Astrocyte (in vitro differentiated cells and primary cell): ENCODE data around the gene PELO. TPM values are rescaled to one million over a fixed set of nuclear protein-coding genes. Genes with fewer than 3 reads are reported as not detected.

ENCODE experiments used
- DNase-seq: peaks from one replicate; pipeline ENCODE4 v3.0.0-alpha.2; 2010; ENCODE audit warnings: low read depth
- FAIRE-seq: peaks from 2 replicates; lab custom pipeline; 2011; peaks lifted over from hg19 to GRCh38; lab: Jason Lieb, UNC
- H2AFZ ChIP-seq: 2 replicates; pipeline ENCODE4 v1.6.0; 2012; ENCODE audit warnings: low read depth, low read length, inconsistent platforms
- H3K27ac ChIP-seq: 2 replicates; pipeline ENCODE4 v1.5.1; 2011; ENCODE audit warnings: low read depth, low read length, inconsistent platforms
- H3K27me3 ChIP-seq: 2 replicates; pipeline ENCODE4 v1.6.0; 2011; ENCODE audit warnings: low read length, inconsistent platforms; ENCODE audit not compliant: insufficient read depth
- H3K36me3 ChIP-seq: 2 replicates; pipeline ENCODE4 v1.5.1; 2011; ENCODE audit warnings: low read length, inconsistent platforms; ENCODE audit not compliant: insufficient read depth
- H3K4me1 ChIP-seq: 2 replicates; pipeline ENCODE4 v1.5.1; 2011; ENCODE audit warnings: low read length, inconsistent platforms; ENCODE audit not compliant: insufficient read depth
- H3K4me2 ChIP-seq: 2 replicates; pipeline ENCODE4 v1.6.0; 2012; ENCODE audit warnings: low read length, inconsistent platforms
- H3K4me3 ChIP-seq: 2 replicates; pipeline ENCODE4 v1.5.1; 2011; ENCODE audit warnings: low read depth, mild to moderate bottlenecking, low read length, inconsistent platforms; ENCODE audit not compliant: insufficient read depth
- H3K79me2 ChIP-seq: 2 replicates; pipeline ENCODE4 v1.6.0; 2012; ENCODE audit warnings: mild to moderate bottlenecking, low read length, inconsistent platforms; ENCODE audit not compliant: insufficient read depth
- H3K9ac ChIP-seq: 2 replicates; pipeline ENCODE4 v1.6.0; 2012; ENCODE audit warnings: mild to moderate bottlenecking, low read length, inconsistent platforms
- H3K9me3 ChIP-seq: 2 replicates; pipeline ENCODE4 v1.5.1; 2012; ENCODE audit warnings: low read depth, mild to moderate bottlenecking, low read length, inconsistent platforms; ENCODE audit not compliant: insufficient read depth
- H4K20me1 ChIP-seq: 2 replicates; pipeline ENCODE4 v1.6.0; 2012; ENCODE audit warnings: low read length, inconsistent platforms; ENCODE audit not compliant: insufficient read depth
- H3K27ac Mint-ChIP-seq: one replicate; pipeline ENCODE4 v1.8.0; 2021; ENCODE audit warnings: mild to moderate bottlenecking, mixed read lengths; ENCODE audit not compliant: unreplicated experiment
- H3K27me3 Mint-ChIP-seq: one replicate; pipeline ENCODE4 v1.8.0; 2021; ENCODE audit warnings: low read depth, mixed read lengths; ENCODE audit not compliant: unreplicated experiment
- H3K36me3 Mint-ChIP-seq: one replicate; pipeline ENCODE4 v1.8.0; 2021; ENCODE audit warnings: low read depth, mixed read lengths; ENCODE audit not compliant: unreplicated experiment
- H3K4me1 Mint-ChIP-seq: one replicate; pipeline ENCODE4 v1.8.0; 2021; ENCODE audit warnings: low read depth, mixed read lengths; ENCODE audit not compliant: unreplicated experiment
- H3K4me3 Mint-ChIP-seq: one replicate; pipeline ENCODE4 v1.8.0; 2021; ENCODE audit warnings: mild to moderate bottlenecking, moderate library complexity, mixed read lengths; ENCODE audit not compliant: unreplicated experiment
- H3K9me3 Mint-ChIP-seq: one replicate; pipeline ENCODE4 v1.8.0; 2021; ENCODE audit warnings: mild to moderate bottlenecking, mixed read lengths; ENCODE audit not compliant: unreplicated experiment
- CTCF ChIP-seq: IDR thresholded peaks from 2 replicates; pipeline ENCODE4 v1.5.1; 2011; ENCODE audit warnings: low read depth, mild to moderate bottlenecking, inconsistent platforms, low read length, moderate library complexity; ENCODE audit not compliant: insufficient read depth
- EZH2 ChIP-seq: IDR thresholded peaks from 2 replicates; pipeline ENCODE4 v1.6.1; 2012; ENCODE audit warnings: mild to moderate bottlenecking, low read length, inconsistent platforms; ENCODE audit not compliant: insufficient read depth
- total RNA-seq: library from RNA; stranded (reverse); gene quantifications from 2 replicates; pipeline ENCODE4 v1.2.1, GENCODE V29; 2021

Gene PELO
- total RNA-seq, 1 donor from 2014 or later, result 75.8 TPM

- no peaks in the 10 kb centered on the region for H4K20me1 ChIP-seq
- H3K4me1 ChIP-seq, result no peaks in the 10 kb centered on the region
- no peak overlapping the region for H3K27ac ChIP-seq
- H3K36me3 ChIP-seq, result no peaks in the 10 kb centered on the region
- no peaks in the 10 kb centered on the region for H3K27me3 ChIP-seq
- Mint-ChIP-seq H3K4me1 (peaks cover 7% of the 10 kb centered on the region), H3K4me3 (no peak overlapping the region), H3K36me3 (no peaks in the 10 kb centered on the region), H3K27me3 (no peaks in the 10 kb centered on the region), H3K27ac (no peak overlapping the region), H3K9me3 (no peaks in the 10 kb centered on the region)
- H3K4me2 ChIP-seq, result no peak overlapping the region
- DNase-seq (no peak), FAIRE-seq (no peak)
- no peak overlapping the region for H3K4me3 ChIP-seq
- no peak overlapping the region for H3K9ac ChIP-seq
- TF ChIP-seq CTCF, result no peak
- TF ChIP-seq EZH2, result no peak
- H2AFZ ChIP-seq, result no peak overlapping the region
- no peaks in the 10 kb centered on the region for H3K9me3 ChIP-seq
- no peaks in the 10 kb centered on the region for H3K79me2 ChIP-seq
Measured at GRCh38 chr5:52771343-52772039, 16.2 kb upstream of the PELO start.

DNA sequence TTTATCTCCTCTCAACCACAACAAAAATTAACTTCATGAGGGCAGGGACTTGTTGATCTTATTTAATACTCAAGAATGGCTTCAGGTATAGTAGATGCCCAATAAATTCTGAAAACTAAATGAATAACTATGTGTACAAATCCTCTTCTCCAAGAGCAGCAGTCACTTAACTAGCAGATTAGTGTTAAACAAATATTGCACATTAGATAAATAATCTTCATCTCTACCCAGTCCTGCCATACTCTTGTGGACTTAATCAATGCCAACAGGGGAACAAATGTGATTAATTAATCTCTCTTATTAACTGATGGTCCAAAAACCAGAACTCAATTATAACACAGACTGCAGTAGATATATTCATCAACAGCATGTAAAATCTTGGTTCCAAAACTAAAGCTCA, 15.0 kb upstream of the PELO start:
- H3K27me3 ChIP-seq, result no peaks in the 10 kb centered on the region
- no peak overlapping the region for H3K4me3 ChIP-seq
- H3K79me2 ChIP-seq, result no peaks in the 10 kb centered on the region
- Mint-ChIP-seq H3K4me1 (peaks cover 7% of the 10 kb centered on the region), H3K9me3 (no peaks in the 10 kb centered on the region), H3K36me3 (no peaks in the 10 kb centered on the region), H3K4me3 (no peak overlapping the region), H3K27me3 (no peaks in the 10 kb centered on the region), H3K27ac (no peak overlapping the region)
- H3K9ac ChIP-seq, result no peak overlapping the region
- no peak overlapping the region for H2AFZ ChIP-seq
- H3K36me3 ChIP-seq, result no peaks in the 10 kb centered on the region
- H4K20me1 ChIP-seq, result no peaks in the 10 kb centered on the region
- FAIRE-seq, result no peak
- TF ChIP-seq CTCF (no peak), EZH2 (no peak)
- DNase-seq, result no peak
- no peak overlapping the region for H3K27ac ChIP-seq
- H3K4me2 ChIP-seq, result no peak overlapping the region
- H3K9me3 ChIP-seq, result no peaks in the 10 kb centered on the region
- no peaks in the 10 kb centered on the region for H3K4me1 ChIP-seq

- Mint-ChIP-seq H3K9me3 (no peaks in the 10 kb centered on the region), H3K36me3 (no peaks in the 10 kb centered on the region), H3K27ac (no peak overlapping the region), H3K4me1 (peaks cover 7% of the 10 kb centered on the region), H3K27me3 (no peaks in the 10 kb centered on the region), H3K4me3 (no peak overlapping the region)
- Histone ChIP-seq H4K20me1 (no peaks in the 10 kb centered on the region), H3K4me2 (no peak overlapping the region), H2AFZ (no peak overlapping the region), H3K79me2 (no peaks in the 10 kb centered on the region), H3K9me3 (no peaks in the 10 kb centered on the region), H3K27ac (no peak overlapping the region), H3K36me3 (no peaks in the 10 kb centered on the region), H3K9ac (no peak overlapping the region), H3K4me1 (no peaks in the 10 kb centered on the region), H3K27me3 (no peaks in the 10 kb centered on the region), H3K4me3 (no peak overlapping the region)
- DNase-seq (no peak), FAIRE-seq (no peak)
- TF ChIP-seq CTCF (no peak), EZH2 (no peak)
Measured at GRCh38 chr5:52773342-52773741, 14.4 kb upstream of the PELO start.
